ENCODE data around the gene PACS1. TPM values are rescaled to one million over a fixed set of nuclear protein-coding genes. Genes with fewer than 3 reads are reported as not detected.

Gene PACS1
- total and polyA plus RNA-seq, 9 donors, result 22.4 to 92.9 (median 73.9) TPM

GRCh38 chr11:66194391-66194790 lies 124.3 kb downstream of the PACS1 start:
- Histone ChIP-seq H3K4me3 (no peak overlapping the region), H3K36me3 (no peaks in the 10 kb centered on the region), H3K9me3 (no peaks in the 10 kb centered on the region), H3K4me1 (ENCODE audit: insufficient read depth) (no peaks in the 10 kb centered on the region), H3K27me3 (no peaks in the 10 kb centered on the region), H3K27ac (no peak overlapping the region)
- DNase-seq, result no peak
- TF ChIP-seq POLR2A (IDR thresholded peaks at IDR 0.05) (no peak), EP300 (IDR thresholded peaks at IDR 0.05) (no peak), CTCF (IDR thresholded peaks at IDR 0.05) (no peak)
- intact Hi-C loops (cut with DNase I), result no loop called here
- WGBS, 3 donors, result 96 to 100% (median 97%) methylated on average over 1 of the region's 1 CpG

GRCh38 chr11:66195867-66196266 lies 125.8 kb downstream of the PACS1 start:
- no peak for TF ChIP-seq EP300 (IDR thresholded peaks at IDR 0.05)
- TF ChIP-seq CTCF (IDR thresholded peaks at IDR 0.05), result no peak
- no peak for TF ChIP-seq POLR2A (IDR thresholded peaks at IDR 0.05)
- no peaks in the 10 kb centered on the region for H3K36me3 ChIP-seq
- WGBS, 3 donors, result 64 to 80% (median 65%) methylated on average over 2 of the region's 2 CpGs
- H3K4me1 ChIP-seq (ENCODE audit: insufficient read depth), result no peaks in the 10 kb centered on the region
- H3K9me3 ChIP-seq, result no peaks in the 10 kb centered on the region
- no peak overlapping the region for H3K4me3 ChIP-seq
- no peaks in the 10 kb centered on the region for H3K27me3 ChIP-seq
- no peak for DNase-seq
- no peak overlapping the region for H3K27ac ChIP-seq
- intact Hi-C loops (cut with DNase I), result no loop called here

GRCh38 chr11:66203847-66204246 lies 133.8 kb downstream of the PACS1 start:
- Histone ChIP-seq H3K4me1 (ENCODE audit: insufficient read depth) (no peaks in the 10 kb centered on the region), H3K4me3 (no peak overlapping the region), H3K36me3 (no peaks in the 10 kb centered on the region), H3K27ac (no peak overlapping the region), H3K27me3 (no peaks in the 10 kb centered on the region), H3K9me3 (no peaks in the 10 kb centered on the region)
- 95 to 97% (median 96%) methylated on average over 3 of the region's 3 CpGs for WGBS, 3 donors
- TF ChIP-seq POLR2A (IDR thresholded peaks at IDR 0.05) (no peak), CTCF (IDR thresholded peaks at IDR 0.05) (no peak), EP300 (IDR thresholded peaks at IDR 0.05) (no peak)
- DNase-seq, result no peak
- intact Hi-C loops (cut with DNase I), result no loop called here

- no peak for DNase-seq
- H3K9me3 ChIP-seq, result no peaks in the 10 kb centered on the region
Observed at GRCh38 chr11:66204412-66204811, 134.3 kb downstream of the PACS1 start.

More at GRCh38 chr11:66204412-66204811, 134.3 kb downstream of the PACS1 start:
- Histone ChIP-seq H3K4me1 (ENCODE audit: insufficient read depth) (no peaks in the 10 kb centered on the region), H3K27me3 (no peaks in the 10 kb centered on the region), H3K27ac (no peak overlapping the region), H3K4me3 (no peak overlapping the region), H3K36me3 (no peaks in the 10 kb centered on the region)
- WGBS, 3 donors, result 97% methylated on average over 3 of the region's 3 CpGs
- intact Hi-C loops (cut with DNase I), result no loop called here
- TF ChIP-seq CTCF (IDR thresholded peaks at IDR 0.05) (no peak), EP300 (IDR thresholded peaks at IDR 0.05) (no peak), POLR2A (IDR thresholded peaks at IDR 0.05) (no peak)

All from ovary (tissue), 9 donors.